Neuronal stem cell (in vitro differentiated cells): ENCODE data around the gene GTSF1L.

Experiments
- DNase-seq: peaks from one replicate; pipeline ENCODE4 v3.0.0-alpha.2; 2013; ENCODE audit warnings: low spot score
- H2AFZ ChIP-seq: one replicate; pipeline ENCODE4 v1.6.1; 2013; ENCODE audit warnings: mild to moderate bottlenecking, low read length, inconsistent platforms
- H2AK5ac ChIP-seq: 2 replicates; pipeline ENCODE4 v1.6.1; 2013; ENCODE audit warnings: low read depth, mild to moderate bottlenecking, inconsistent platforms, low read length, moderate library complexity, mixed read lengths
- H2BK120ac ChIP-seq: 2 replicates; pipeline ENCODE4 v1.6.1; 2013; ENCODE audit warnings: low read depth, mild to moderate bottlenecking, inconsistent platforms, low read length, moderate library complexity, mixed read lengths
- H2BK12ac ChIP-seq: one replicate; pipeline ENCODE4 v1.6.1; 2013; ENCODE audit warnings: low read length, inconsistent platforms
- H2BK15ac ChIP-seq: 2 replicates; pipeline ENCODE4 v1.6.1; 2013; ENCODE audit warnings: mild to moderate bottlenecking, low read length, inconsistent platforms, mixed read lengths
- H2BK5ac ChIP-seq: one replicate; pipeline ENCODE4 v1.6.1; 2013; ENCODE audit warnings: inconsistent platforms, mild to moderate bottlenecking, low read length, moderate library complexity
- H3K14ac ChIP-seq: one replicate; pipeline ENCODE4 v1.6.1; 2013; ENCODE audit warnings: low read length, inconsistent platforms
- H3K18ac ChIP-seq: 2 replicates; pipeline ENCODE4 v1.6.1; 2013; ENCODE audit warnings: low read length, inconsistent platforms
- H3K23ac ChIP-seq: 2 replicates; pipeline ENCODE4 v1.6.1; 2013; ENCODE audit warnings: low read depth, mild to moderate bottlenecking, mixed read lengths, low read length, inconsistent platforms; ENCODE audit not compliant: poor library complexity
- H3K27ac ChIP-seq: replicated peaks from 3 replicates; pipeline ENCODE4 v1.5.1; 2013; ENCODE audit warnings: low read length, inconsistent platforms
- H3K27me3 ChIP-seq, 3 experiments: 2 replicates each; pipeline ENCODE4 v1.6.1; 2013; ENCODE audit warnings: low read length in 3 of 3, mild to moderate bottlenecking in 2 of 3, inconsistent platforms in 1 of 3, low read depth in 1 of 3, mixed read lengths in 1 of 3, moderate library complexity in 1 of 3; ENCODE audit not compliant: control insufficient read depth in 3 of 3, insufficient read depth in 3 of 3
- H3K36me3 ChIP-seq, 2 donors: replicated peaks in 1 of 2; 2 replicates each; pipeline ENCODE4 v1.6.1; 2013; ENCODE audit warnings: low read length in 2 of 2; ENCODE audit not compliant: control insufficient read depth in 2 of 2, insufficient read depth in 2 of 2
- H3K4ac ChIP-seq: 2 replicates; pipeline ENCODE4 v1.6.1; 2013; ENCODE audit warnings: inconsistent platforms, mild to moderate bottlenecking, low read length, moderate library complexity
- H3K4me1 ChIP-seq, 2 donors: 1 replicate in 1 of 2; 2 replicates in 1 of 2; pipeline ENCODE4 v1.6.1; 2013; ENCODE audit warnings: low read length in 2 of 2, low read depth in 1 of 2; ENCODE audit not compliant: control insufficient read depth in 2 of 2, insufficient read depth in 1 of 2
- H3K4me2 ChIP-seq: one replicate; pipeline ENCODE4 v1.6.1; 2013; ENCODE audit warnings: mild to moderate bottlenecking, low read length, inconsistent platforms; ENCODE audit not compliant: insufficient read depth, poor library complexity, severe bottlenecking
- H3K4me3 ChIP-seq, 2 donors: 2 replicates each; pipeline ENCODE4 v1.5.1; 2013; ENCODE audit warnings: low read length in 2 of 2, mild to moderate bottlenecking in 2 of 2, inconsistent platforms in 1 of 2, moderate library complexity in 1 of 2
- H3K79me1 ChIP-seq: one replicate; pipeline ENCODE4 v1.6.1; 2013; ENCODE audit warnings: low read depth, mild to moderate bottlenecking, inconsistent platforms, low read length, moderate library complexity
- H3K9ac ChIP-seq: one replicate; pipeline ENCODE4 v1.6.1; 2013; ENCODE audit warnings: mild to moderate bottlenecking, low read depth, low read length, inconsistent platforms; ENCODE audit not compliant: poor library complexity
- H3K9me3 ChIP-seq, 2 donors: replicated peaks in 1 of 2; 2 replicates each; pipeline versions ENCODE3 to v1.6.1; 2013; ENCODE audit warnings: low read length in 2 of 2, mild to moderate bottlenecking in 2 of 2, inconsistent platforms in 1 of 2, low read depth in 1 of 2, mixed read lengths in 1 of 2, moderate library complexity in 1 of 2; ENCODE audit not compliant: control insufficient read depth in 2 of 2, insufficient read depth in 1 of 2
- H4K8ac ChIP-seq: one replicate; pipeline ENCODE4 v1.6.1; 2013; ENCODE audit warnings: low read depth, mild to moderate bottlenecking, inconsistent platforms, low read length, moderate library complexity
- H4K91ac ChIP-seq: one replicate; pipeline ENCODE4 v1.6.1; 2013; ENCODE audit warnings: low read length, low read depth, mild to moderate bottlenecking, inconsistent platforms; ENCODE audit not compliant: poor library complexity
- WGBS, 2 donors: extraction: QIAGEN DNeasy Blood & Tissue Kit; methylation state at CpG; one replicate each; pipeline ENCODE4 v1.1.7; 2013; ENCODE audit warnings: missing lambda C conversion rate in 2 of 2, mixed read lengths in 1 of 2; ENCODE audit not compliant: insufficient read length in 2 of 2, insufficient replicate concordance in 1 of 2; ENCODE audit errors: extremely low coverage in 2 of 2; 5-methylcytosine and 5-hydroxymethylcytosine counted together

Gene GTSF1L

GRCh38 chr20:43737925-43738324 lies 11.1 kb upstream of the GTSF1L start:
- Histone ChIP-seq H3K4me2 (no peak overlapping the region), H3K4ac (no peak overlapping the region), H2BK15ac (no peak overlapping the region), H3K27me3 (no peaks in the 10 kb centered on the region), H2AFZ (no peak overlapping the region), H2BK120ac (no peak overlapping the region), H3K79me1 (no peaks in the 10 kb centered on the region), H3K23ac (peak overlapping the region; percentile 59), H3K27ac (no peak overlapping the region), H3K14ac (no peak overlapping the region), H3K18ac (no peak overlapping the region), H3K4me3 (no peak overlapping the region), H3K9me3 (no peaks in the 10 kb centered on the region), H4K8ac (no peak overlapping the region), H3K4me1 (peaks cover 4 to 6% of the 10 kb centered on the region in 2 donors), H2AK5ac (peak overlapping the region; percentile 35), H2BK12ac (no peak overlapping the region), H3K9ac (no peak overlapping the region), H2BK5ac (no peak overlapping the region), H3K36me3 (no peaks in the 10 kb centered on the region), H4K91ac (no peak overlapping the region)
- no peak for DNase-seq
- no CpG with 5 or more reads among the region's 7 CpGs for WGBS, 2 donors

- no peak overlapping the region for H3K9ac ChIP-seq
- H3K4me3 ChIP-seq = no peak overlapping the region
- H3K4me1 ChIP-seq = peaks cover 4 to 9% of the 10 kb centered on the region in 2 donors
- no peak overlapping the region for H2BK15ac ChIP-seq
- no peak overlapping the region for H3K18ac ChIP-seq
- H3K27me3 ChIP-seq = no peaks in the 10 kb centered on the region
- no peaks in the 10 kb centered on the region for H3K9me3 ChIP-seq
- H4K91ac ChIP-seq = no peak overlapping the region
- no peak overlapping the region for H4K8ac ChIP-seq
- H2AK5ac ChIP-seq = no peak overlapping the region
- no peak overlapping the region for H3K4ac ChIP-seq
- H3K79me1 ChIP-seq = no peaks in the 10 kb centered on the region
- WGBS, 2 donors = no CpG with 5 or more reads among the region's 2 CpGs
- peak; percentile 49 for DNase-seq
- no peak overlapping the region for H2BK12ac ChIP-seq
- no peak overlapping the region for H2BK120ac ChIP-seq
- no peak overlapping the region for H3K14ac ChIP-seq
- H3K4me2 ChIP-seq = no peak overlapping the region
- no peak overlapping the region for H2BK5ac ChIP-seq
- H3K23ac ChIP-seq = no peak overlapping the region
- H3K36me3 ChIP-seq = no peaks in the 10 kb centered on the region
- H2AFZ ChIP-seq = no peak overlapping the region
- H3K27ac ChIP-seq = no peak overlapping the region
These were observed 9.9 kb upstream of the GTSF1L start for GRCh38 chr20:43736588-43737158.

- Histone ChIP-seq H4K91ac (no peak overlapping the region), H3K27me3 (no peaks in the 10 kb centered on the region), H3K18ac (peak overlapping the region; percentile 11), H2BK15ac (no peak overlapping the region), H3K9me3 (no peaks in the 10 kb centered on the region), H2BK120ac (no peak overlapping the region), H2BK12ac (no peak overlapping the region), H3K4me3 (peak overlapping the region in 1 of 2 donors; percentile 16), H3K79me1 (no peaks in the 10 kb centered on the region), H3K4me2 (no peak overlapping the region), H3K4me1 (peaks cover 2 to 7% of the 10 kb centered on the region in 2 donors), H3K23ac (peak overlapping the region; percentile 44), H3K9ac (no peak overlapping the region), H3K14ac (no peak overlapping the region), H2AFZ (no peak overlapping the region), H2AK5ac (no peak overlapping the region), H3K36me3 (no peaks in the 10 kb centered on the region), H4K8ac (no peak overlapping the region), H3K27ac (no peak overlapping the region), H2BK5ac (no peak overlapping the region), H3K4ac (no peak overlapping the region)
- DNase-seq = no peak
- no CpG with 5 or more reads among the region's 5 CpGs for WGBS, 2 donors
These were observed 5.1 kb upstream of the GTSF1L start for GRCh38 chr20:43731927-43732326.

- Histone ChIP-seq H2AK5ac (no peak overlapping the region), H3K4me2 (no peak overlapping the region), H2BK5ac (no peak overlapping the region), H2AFZ (no peak overlapping the region), H3K27me3 (no peaks in the 10 kb centered on the region), H2BK120ac (no peak overlapping the region), H3K14ac (no peak overlapping the region), H3K9ac (no peak overlapping the region), H3K79me1 (no peaks in the 10 kb centered on the region), H3K9me3 (no peaks in the 10 kb centered on the region), H2BK15ac (no peak overlapping the region), H3K23ac (peak overlapping the region; percentile 44), H4K91ac (no peak overlapping the region), H3K4ac (no peak overlapping the region), H3K36me3 (no peaks in the 10 kb centered on the region), H3K4me1 (peaks cover 0 to 7% of the 10 kb centered on the region in 2 donors), H3K27ac (no peak overlapping the region), H2BK12ac (peak overlapping the region; percentile 43), H4K8ac (no peak overlapping the region), H3K4me3 (no peak overlapping the region), H3K18ac (peak overlapping the region; percentile 11)
- WGBS, 2 donors = no CpG with 5 or more reads among the region's 7 CpGs
- no peak for DNase-seq
These were observed 4.7 kb upstream of the GTSF1L start for GRCh38 chr20:43731469-43731868.
